Measurements from ENCODE around the gene TGFB2. TPM values are rescaled to one million over a fixed set of nuclear protein-coding genes. Genes with fewer than 3 reads are reported as not detected.
A peak's percentile ranks its signal among the peaks of the same experiment; 100 is the strongest.

Gene TGFB2
- total RNA-seq, 1 experiment from 2014 or later: not detected

GRCh38 chr1:218462116-218462515 lies 117.0 kb downstream of the TGFB2 start:
- Histone ChIP-seq H4K8ac (replicated peaks; ENCODE audit: insufficient read length, low read depth, low read length) (no peak overlapping the region), H3K27ac (ENCODE audit: insufficient read length, low read depth, low read length) (no peak overlapping the region), H4K91ac (ENCODE audit: insufficient read length, low read depth, low read length) (no peak overlapping the region), H3K23ac (ENCODE audit: insufficient read length, low read depth, low read length) (no peak overlapping the region), H3K4me2 (ENCODE audit: insufficient read depth, insufficient read length, low read length) (no peak overlapping the region), H3K79me2 (ENCODE audit: insufficient read depth, low read length) (no peaks in the 10 kb centered on the region), H3K4me1 (ENCODE audit: insufficient read depth, low read length) (peaks cover 10% of the 10 kb centered on the region; the same call in 1 of the 2 replicates), H3K18ac (ENCODE audit: insufficient read length, low read depth, low read length) (no peak overlapping the region), H4K20me1 (ENCODE audit: control insufficient read depth, insufficient read depth, insufficient read length) (no peaks in the 10 kb centered on the region), H3K79me1 (ENCODE audit: insufficient read depth, low read depth, low read length, poor library complexity, severe bottlenecking) (no peaks in the 10 kb centered on the region), H3K27me3 (ENCODE audit: insufficient read depth, low read length) (no peaks in the 10 kb centered on the region), H2BK20ac (ENCODE audit: low read depth, low read length, poor library complexity, severe bottlenecking) (no peak overlapping the region), H3K9ac (ENCODE audit: extremely low read depth, insufficient read length, low read length) (no peak overlapping the region), H3K14ac (ENCODE audit: insufficient read depth, low read length) (no peak overlapping the region), H3K23me2 (ENCODE audit: insufficient read length, low read depth, low read length, poor library complexity, severe bottlenecking) (no peaks in the 10 kb centered on the region), H2AK5ac (ENCODE audit: insufficient read length, low read length) (no peak overlapping the region), H2AFZ (ENCODE audit: low read length) (no peak overlapping the region), H3K56ac (ENCODE audit: insufficient read length, low read depth, low read length) (no peak overlapping the region), H2BK120ac (ENCODE audit: low read depth, low read length, poor library complexity, severe bottlenecking) (no peak overlapping the region), H3T11ph (ENCODE audit: low read length) (no peak overlapping the region), H4K5ac (ENCODE audit: insufficient read length, low read depth, low read length) (no peak overlapping the region), H2BK5ac (ENCODE audit: insufficient read length, low read length) (no peak overlapping the region), H3K4ac (ENCODE audit: low read depth, low read length) (no peak overlapping the region), H3K9me3 (ENCODE audit: control insufficient read depth, low read depth, low read length) (no peaks in the 10 kb centered on the region), H2BK12ac (ENCODE audit: insufficient read length, low read depth, low read length) (no peak overlapping the region), H2BK15ac (ENCODE audit: low read depth, low read length) (no peak overlapping the region)
- WGBS (ENCODE audit: extremely low coverage, insufficient read length, low lambda C conversion rate): no CpG with 5 or more reads among the region's 4 CpGs
- no peak for DNase-seq
- Mint-ChIP-seq H3K4me1 (peaks cover 24 to 27% of the 10 kb centered on the region in 2 experiments), H3K27ac (peak overlapping the region in 1 of 3 experiments; percentile 62; a peak in 1 of 7 replicates), H3K36me3 (ENCODE audit: insufficient read depth in 1 of 3, low read depth in 3 of 3) (no peaks in the 10 kb centered on the region), H3K27me3 (ENCODE audit: low read depth) (no peaks in the 10 kb centered on the region), H3K4me3 (no peak overlapping the region), H3K9me3 (no peaks in the 10 kb centered on the region; a peak in 2 of 5 replicates)
- no peak for TF ChIP-seq CTCF (conservative IDR thresholded peaks at IDR 0.05)
